ENCODE data around the gene SLC13A1. TPM values are rescaled to one million over a fixed set of nuclear protein-coding genes. Genes with fewer than 3 reads are reported as not detected.

SLC13A1 gene
- total and polyA plus RNA-seq, 10 of the 15 experiments (the other 5 are each of a cell fraction or from before 2014, with no cell fraction given): 0.10 TPM; not detected in 9

DNA sequence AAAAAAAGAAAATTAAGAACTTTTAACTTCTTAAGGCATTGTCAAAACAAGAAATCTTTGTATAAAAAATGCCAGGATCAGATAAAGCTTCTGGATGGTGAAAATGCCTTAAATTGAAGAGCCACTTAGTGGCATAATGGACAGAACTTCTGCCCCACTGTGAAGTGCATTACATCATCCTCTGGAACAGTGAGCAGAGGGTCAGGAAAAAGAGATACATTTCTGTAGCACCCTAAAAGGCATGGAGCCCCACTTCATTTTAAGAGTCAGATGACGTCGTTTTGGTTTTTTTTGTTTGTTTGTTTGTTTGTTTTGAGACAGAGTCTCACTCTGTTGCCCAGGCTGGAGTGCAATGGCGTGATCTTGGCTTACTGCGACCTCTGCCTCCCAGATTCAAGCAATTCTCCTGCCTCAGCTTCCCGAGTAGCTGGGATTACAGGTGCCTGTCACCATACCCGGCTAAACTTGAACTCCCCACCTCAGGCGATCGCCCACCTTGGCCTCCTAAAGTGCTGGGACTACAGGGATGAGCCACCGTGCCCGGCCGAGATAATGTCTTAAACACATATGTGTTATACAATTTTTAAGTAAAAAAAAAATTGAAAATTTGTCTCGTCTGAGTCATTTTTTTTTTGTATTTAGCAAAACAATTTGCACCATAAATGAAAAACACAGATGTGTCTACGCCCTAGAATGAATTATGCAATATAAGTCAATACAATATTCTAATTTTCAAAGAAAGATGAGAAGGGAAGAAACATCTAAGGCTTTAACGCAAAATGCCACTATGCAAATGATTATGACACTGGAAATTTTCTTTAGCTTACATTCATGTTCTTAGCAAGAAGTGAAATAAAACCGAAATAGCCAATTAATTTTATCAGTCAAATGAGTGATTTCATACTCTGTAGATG lies 29.2 kb downstream of the SLC13A1 start:
- H3K9me3 ChIP-seq (replicated peaks; ENCODE audit: control insufficient read depth, insufficient read depth, low read length): no peaks in the 10 kb centered on the region
- ChIA-PET POLR2A (no interaction called here), RAD21 (ENCODE audit: unreplicated experiment) (no interaction called here), CTCF (interaction anchor here (0.7 kb wide), 1 partner anchor 328 kb away, joined by 4 read pairs; no protein-coding TSS in a partner anchor), SMC1A (ENCODE audit: uncharacterized antibody, unreplicated experiment) (interaction anchor here (0.6 to 1.5 kb wide), 3 partner anchors 10 to 19 kb away, joined by 3 to 4 read pairs (median 3); no protein-coding TSS in a partner anchor)
- H3K27ac ChIP-seq (ENCODE audit: control insufficient read depth, insufficient read depth): no peak overlapping the region
- FAIRE-seq (no peak), ATAC-seq (no peak), DNase-seq (ENCODE audit: low read depth, low spot score) (no peak)
- no peak overlapping the region for H3K4me3 ChIP-seq
- no peaks in the 10 kb centered on the region for H3K36me3 ChIP-seq (ENCODE audit: control insufficient read depth in 2 of 2, insufficient read depth in 2 of 2, low read length in 1 of 2)
- no peak overlapping the region for H3K4me2 ChIP-seq (ENCODE audit: control insufficient read depth, insufficient read depth)
- no TSS peak for BruUV-seq (replicated peaks)
- no peak overlapping the region for H3K9ac ChIP-seq (ENCODE audit: control insufficient read depth, insufficient read depth, low read length)
- H3K27me3 ChIP-seq (replicated peaks in 1 of 2; ENCODE audit: control insufficient read depth in 2 of 2, insufficient read depth in 2 of 2, low read length in 1 of 2): no peaks in the 10 kb centered on the region
- no peaks in the 10 kb centered on the region for H3K4me1 ChIP-seq (ENCODE audit: control insufficient read depth, insufficient read depth, low read length)
- TF ChIP-seq TAF1 (IDR thresholded peaks at IDR 0.05; ENCODE audit: borderline replicate concordance, low read depth, low read length) (no peak), CREB1 (IDR thresholded peaks at IDR 0.05; ENCODE audit: low read depth) (no peak), MXI1 (IDR thresholded peaks at IDR 0.05; ENCODE audit: low read depth, low read length) (no peak), ATF2 (IDR thresholded peaks at IDR 0.05; ENCODE audit: low read length) (no peak), TCF7 (IDR thresholded peaks at IDR 0.05; ENCODE audit: borderline replicate concordance) (no peak), ZNF207 (IDR thresholded peaks at IDR 0.05; ENCODE audit: borderline replicate concordance) (no peak), IRF4 (IDR thresholded peaks at IDR 0.05; ENCODE audit: low read depth, low read length) (no peak), ZBED1 (IDR thresholded peaks at IDR 0.05; ENCODE audit: borderline replicate concordance) (no peak), ATF7 (IDR thresholded peaks at IDR 0.05; ENCODE audit: low read depth) (no peak), HDGF (IDR thresholded peaks at IDR 0.05) (no peak)
- TF ChIP-seq, protein P1, sequence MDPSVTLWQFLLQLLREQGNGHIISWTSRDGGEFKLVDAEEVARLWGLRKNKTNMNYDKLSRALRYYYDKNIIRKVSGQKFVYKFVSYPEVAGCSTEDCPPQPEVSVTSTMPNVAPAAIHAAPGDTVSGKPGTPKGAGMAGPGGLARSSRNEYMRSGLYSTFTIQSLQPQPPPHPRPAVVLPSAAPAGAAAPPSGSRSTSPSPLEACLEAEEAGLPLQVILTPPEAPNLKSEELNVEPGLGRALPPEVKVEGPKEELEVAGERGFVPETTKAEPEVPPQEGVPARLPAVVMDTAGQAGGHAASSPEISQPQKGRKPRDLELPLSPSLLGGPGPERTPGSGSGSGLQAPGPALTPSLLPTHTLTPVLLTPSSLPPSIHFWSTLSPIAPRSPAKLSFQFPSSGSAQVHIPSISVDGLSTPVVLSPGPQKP (IDR thresholded peaks at IDR 0.05; ENCODE audit: low read depth, low read length): no peak
- TF ChIP-seq, protein P2, sequence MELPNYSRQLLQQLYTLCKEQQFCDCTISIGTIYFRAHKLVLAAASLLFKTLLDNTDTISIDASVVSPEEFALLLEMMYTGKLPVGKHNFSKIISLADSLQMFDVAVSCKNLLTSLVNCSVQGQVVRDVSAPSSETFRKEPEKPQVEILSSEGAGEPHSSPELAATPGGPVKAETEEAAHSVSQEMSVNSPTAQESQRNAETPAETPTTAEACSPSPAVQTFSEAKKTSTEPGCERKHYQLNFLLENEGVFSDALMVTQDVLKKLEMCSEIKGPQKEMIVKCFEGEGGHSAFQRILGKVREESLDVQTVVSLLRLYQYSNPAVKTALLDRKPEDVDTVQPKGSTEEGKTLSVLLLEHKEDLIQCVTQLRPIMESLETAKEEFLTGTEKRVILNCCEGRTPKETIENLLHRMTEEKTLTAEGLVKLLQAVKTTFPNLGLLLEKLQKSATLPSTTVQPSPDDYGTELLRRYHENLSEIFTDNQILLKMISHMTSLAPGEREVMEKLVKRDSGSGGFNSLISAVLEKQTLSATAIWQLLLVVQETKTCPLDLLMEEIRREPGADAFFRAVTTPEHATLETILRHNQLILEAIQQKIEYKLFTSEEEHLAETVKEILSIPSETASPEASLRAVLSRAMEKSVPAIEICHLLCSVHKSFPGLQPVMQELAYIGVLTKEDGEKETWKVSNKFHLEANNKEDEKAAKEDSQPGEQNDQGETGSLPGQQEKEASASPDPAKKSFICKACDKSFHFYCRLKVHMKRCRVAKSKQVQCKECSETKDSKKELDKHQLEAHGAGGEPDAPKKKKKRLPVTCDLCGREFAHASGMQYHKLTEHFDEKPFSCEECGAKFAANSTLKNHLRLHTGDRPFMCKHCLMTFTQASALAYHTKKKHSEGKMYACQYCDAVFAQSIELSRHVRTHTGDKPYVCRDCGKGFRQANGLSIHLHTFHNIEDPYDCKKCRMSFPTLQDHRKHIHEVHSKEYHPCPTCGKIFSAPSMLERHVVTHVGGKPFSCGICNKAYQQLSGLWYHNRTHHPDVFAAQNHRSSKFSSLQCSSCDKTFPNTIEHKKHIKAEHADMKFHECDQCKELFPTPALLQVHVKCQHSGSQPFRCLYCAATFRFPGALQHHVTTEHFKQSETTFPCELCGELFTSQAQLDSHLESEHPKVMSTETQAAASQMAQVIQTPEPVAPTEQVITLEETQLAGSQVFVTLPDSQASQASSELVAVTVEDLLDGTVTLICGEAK (IDR thresholded peaks at IDR 0.05; ENCODE audit: borderline replicate concordance): no peak
- TF ChIP-seq, protein P3, sequence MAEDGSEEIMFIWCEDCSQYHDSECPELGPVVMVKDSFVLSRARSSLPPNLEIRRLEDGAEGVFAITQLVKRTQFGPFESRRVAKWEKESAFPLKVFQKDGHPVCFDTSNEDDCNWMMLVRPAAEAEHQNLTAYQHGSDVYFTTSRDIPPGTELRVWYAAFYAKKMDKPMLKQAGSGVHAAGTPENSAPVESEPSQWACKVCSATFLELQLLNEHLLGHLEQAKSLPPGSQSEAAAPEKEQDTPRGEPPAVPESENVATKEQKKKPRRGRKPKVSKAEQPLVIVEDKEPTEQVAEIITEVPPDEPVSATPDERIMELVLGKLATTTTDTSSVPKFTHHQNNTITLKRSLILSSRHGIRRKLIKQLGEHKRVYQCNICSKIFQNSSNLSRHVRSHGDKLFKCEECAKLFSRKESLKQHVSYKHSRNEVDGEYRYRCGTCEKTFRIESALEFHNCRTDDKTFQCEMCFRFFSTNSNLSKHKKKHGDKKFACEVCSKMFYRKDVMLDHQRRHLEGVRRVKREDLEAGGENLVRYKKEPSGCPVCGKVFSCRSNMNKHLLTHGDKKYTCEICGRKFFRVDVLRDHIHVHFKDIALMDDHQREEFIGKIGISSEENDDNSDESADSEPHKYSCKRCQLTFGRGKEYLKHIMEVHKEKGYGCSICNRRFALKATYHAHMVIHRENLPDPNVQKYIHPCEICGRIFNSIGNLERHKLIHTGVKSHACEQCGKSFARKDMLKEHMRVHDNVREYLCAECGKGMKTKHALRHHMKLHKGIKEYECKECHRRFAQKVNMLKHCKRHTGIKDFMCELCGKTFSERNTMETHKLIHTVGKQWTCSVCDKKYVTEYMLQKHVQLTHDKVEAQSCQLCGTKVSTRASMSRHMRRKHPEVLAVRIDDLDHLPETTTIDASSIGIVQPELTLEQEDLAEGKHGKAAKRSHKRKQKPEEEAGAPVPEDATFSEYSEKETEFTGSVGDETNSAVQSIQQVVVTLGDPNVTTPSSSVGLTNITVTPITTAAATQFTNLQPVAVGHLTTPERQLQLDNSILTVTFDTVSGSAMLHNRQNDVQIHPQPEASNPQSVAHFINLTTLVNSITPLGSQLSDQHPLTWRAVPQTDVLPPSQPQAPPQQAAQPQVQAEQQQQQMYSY (CRISPR knock-in tag; IDR thresholded peaks at IDR 0.05): no peak
- no peaks in the 10 kb centered on the region for H4K20me1 ChIP-seq (ENCODE audit: control insufficient read depth, insufficient read depth)
- intact Hi-C loops (cut with micrococcal nuclease; ENCODE audit: unreplicated experiment): no loop called here
- H3K79me2 ChIP-seq (ENCODE audit: control insufficient read depth, insufficient read depth, low read length): no peaks in the 10 kb centered on the region
- 51% methylated on average over 15 of the region's 15 CpGs for WGBS (ENCODE audit: insufficient coverage, insufficient replicate concordance, low lambda C conversion rate, missing lambda C conversion rate)
- H2AFZ ChIP-seq (ENCODE audit: control insufficient read depth, low read depth, low read length): no peak overlapping the region
- in situ Hi-C loops (cut with MboI): no loop called here

Data from GM12878 (cell line).